Gastrocnemius medialis (tissue), 4 donors: ENCODE results near the gene SPTLC2. TPM values are rescaled to one million over a fixed set of nuclear protein-coding genes. Genes with fewer than 3 reads are reported as not detected.
A peak's percentile ranks its signal among the peaks of the same experiment; 100 is the strongest.
"Not testable (repeated sequence)": the region's sequence is repeated elsewhere in the genome, so short reads cannot be mapped to it uniquely, and the experiment has no call there.

Source experiments
- ATAC-seq, 2 donors: fragments of 150-250 bp; one replicate each; pipeline ENCODE4 v1.9.1; 2016
- DNase-seq, 2 donors: peaks; one replicate each; pipeline ENCODE4 v3.0.0-alpha.2; 2019
- H3K27ac ChIP-seq, 4 donors: fragments of 200-600 bp; sonication (generic); 1 replicate in 1 of 4; 2 replicates in 3 of 4; pipeline ENCODE4 v1.5.1; 2016 to 2018; ENCODE audit warnings: mild to moderate bottlenecking in 2 of 4, moderate library complexity in 1 of 4
- H3K27me3 ChIP-seq, 3 donors: fragments of 200-600 bp; sonication (generic) in 2 of 3; 1 replicate in 1 of 3; 2 replicates in 2 of 3; pipeline versions ENCODE4 v1.5.1 to v1.6.0; 2016 to 2019; ENCODE audit warnings: mild to moderate bottlenecking in 1 of 3, moderate library complexity in 1 of 3
- H3K36me3 ChIP-seq, 2 donors: fragments of 200-600 bp; sonication (generic) in 1 of 2; one replicate each; pipeline ENCODE4 v1.5.1; 2017 to 2018
- H3K4me1 ChIP-seq, 2 donors: fragments of 200-600 bp; sonication (generic) in 1 of 2; one replicate each; pipeline ENCODE4 v1.5.1; 2016 to 2017; ENCODE audit warnings: mild to moderate bottlenecking in 2 of 2
- H3K4me3 ChIP-seq, 4 donors: fragments of 200-600 bp; sonication (generic) in 3 of 4; 1 replicate in 1 of 4; 2 replicates in 3 of 4; pipeline ENCODE4 v1.5.1; 2016 to 2019; ENCODE audit warnings: mild to moderate bottlenecking in 2 of 4
- H3K9me3 ChIP-seq, 3 donors: fragments of 200-600 bp; sonication (generic) in 2 of 3; 1 replicate in 1 of 3; 2 replicates in 2 of 3; pipeline ENCODE4 v1.5.1; 2016 to 2019
- POLR2A ChIP-seq, 2 donors: fragments of 450-650 bp; IDR thresholded peaks; one replicate each; pipeline ENCODE4 v1.6.1; 2017; ENCODE audit warnings: antibody characterized with exemption in 2 of 2, mild to moderate bottlenecking in 2 of 2, moderate library complexity in 2 of 2
- in situ Hi-C, 4 donors: fragments of 200-750 bp; cut with MboI; loops; one replicate each; pipeline versions ENCODE4 v1.15.0 to v1.8.0; 2017; ENCODE audit warnings: low sequenced_read_pairs in 4 of 4
- intact Hi-C: fragments of 100-400 bp; cut with DNase I; formaldehyde crosslinking; loops from one replicate; pipeline ENCODE4 v1.15.1; 2023; ENCODE audit warnings: low total_unique reads
- total RNA-seq, 4 donors: library from RNA; depleted of rRNA; stranded (reverse); fragments of >200 nt; gene quantifications; one replicate each; pipeline versions ENCODE4 v1.1.0 to v1.2.3, GENCODE V29; 2016
- TF ChIP-seq, protein P1 (sequence below), 5 experiments: fragments of 450-650 bp in 3 of 5; fragments of 200-600 bp in 2 of 5; sonication (generic) in 2 of 5; IDR thresholded peaks in 4 of 5; conservative IDR thresholded peaks in 1 of 5; 1 replicate in 4 of 5; 2 replicates in 1 of 5; pipeline ENCODE4 v1.5.1; 2016 to 2019; ENCODE audit warnings: antibody characterized with exemption in 5 of 5, mild to moderate bottlenecking in 3 of 5, moderate library complexity in 3 of 5

The SPTLC2 gene
- total RNA-seq, 4 donors from 2014 or later = 6.5 to 10.4 (median 7.0) TPM

DNA sequence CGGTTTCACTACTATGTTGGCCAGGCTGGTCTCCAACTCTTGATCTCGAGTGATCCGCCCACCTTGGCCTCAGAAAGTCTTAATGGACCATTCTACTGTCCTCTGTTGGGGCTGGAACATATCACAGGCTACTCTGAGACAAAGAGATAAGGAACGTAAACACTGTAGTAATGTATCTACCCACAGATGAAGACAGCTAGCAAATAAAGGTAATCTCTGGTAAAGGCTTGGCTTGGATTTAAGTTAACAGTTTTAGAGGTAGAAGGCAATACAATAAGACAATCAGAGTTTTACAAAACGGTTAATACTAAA, 73.2 kb downstream of the SPTLC2 start:
- H3K4me1 ChIP-seq = peaks cover 0 to 6% of the 10 kb centered on the region in 2 donors
- H3K4me3 ChIP-seq = no peak overlapping the region
- no peaks in the 10 kb centered on the region for H3K9me3 ChIP-seq
- no peaks in the 10 kb centered on the region for H3K27me3 ChIP-seq
- peak overlapping the region in 2 of 4 donors; percentile 18 to 35 for H3K27ac ChIP-seq
- intact Hi-C loops (no loop called here), in situ Hi-C loops (no loop called here)
- DNase-seq (no peak), ATAC-seq (no peak)
- TF ChIP-seq, protein P1, sequence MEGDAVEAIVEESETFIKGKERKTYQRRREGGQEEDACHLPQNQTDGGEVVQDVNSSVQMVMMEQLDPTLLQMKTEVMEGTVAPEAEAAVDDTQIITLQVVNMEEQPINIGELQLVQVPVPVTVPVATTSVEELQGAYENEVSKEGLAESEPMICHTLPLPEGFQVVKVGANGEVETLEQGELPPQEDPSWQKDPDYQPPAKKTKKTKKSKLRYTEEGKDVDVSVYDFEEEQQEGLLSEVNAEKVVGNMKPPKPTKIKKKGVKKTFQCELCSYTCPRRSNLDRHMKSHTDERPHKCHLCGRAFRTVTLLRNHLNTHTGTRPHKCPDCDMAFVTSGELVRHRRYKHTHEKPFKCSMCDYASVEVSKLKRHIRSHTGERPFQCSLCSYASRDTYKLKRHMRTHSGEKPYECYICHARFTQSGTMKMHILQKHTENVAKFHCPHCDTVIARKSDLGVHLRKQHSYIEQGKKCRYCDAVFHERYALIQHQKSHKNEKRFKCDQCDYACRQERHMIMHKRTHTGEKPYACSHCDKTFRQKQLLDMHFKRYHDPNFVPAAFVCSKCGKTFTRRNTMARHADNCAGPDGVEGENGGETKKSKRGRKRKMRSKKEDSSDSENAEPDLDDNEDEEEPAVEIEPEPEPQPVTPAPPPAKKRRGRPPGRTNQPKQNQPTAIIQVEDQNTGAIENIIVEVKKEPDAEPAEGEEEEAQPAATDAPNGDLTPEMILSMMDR (IDR thresholded peaks at IDR 0.05 in 4 of 5, conservative IDR thresholded peaks at IDR 0.05 in 1 of 5) = no peak
- no peak for TF ChIP-seq POLR2A (IDR thresholded peaks at IDR 0.05)
- H3K36me3 ChIP-seq = peaks cover 0 to 4% of the 10 kb centered on the region in 2 donors

DNA sequence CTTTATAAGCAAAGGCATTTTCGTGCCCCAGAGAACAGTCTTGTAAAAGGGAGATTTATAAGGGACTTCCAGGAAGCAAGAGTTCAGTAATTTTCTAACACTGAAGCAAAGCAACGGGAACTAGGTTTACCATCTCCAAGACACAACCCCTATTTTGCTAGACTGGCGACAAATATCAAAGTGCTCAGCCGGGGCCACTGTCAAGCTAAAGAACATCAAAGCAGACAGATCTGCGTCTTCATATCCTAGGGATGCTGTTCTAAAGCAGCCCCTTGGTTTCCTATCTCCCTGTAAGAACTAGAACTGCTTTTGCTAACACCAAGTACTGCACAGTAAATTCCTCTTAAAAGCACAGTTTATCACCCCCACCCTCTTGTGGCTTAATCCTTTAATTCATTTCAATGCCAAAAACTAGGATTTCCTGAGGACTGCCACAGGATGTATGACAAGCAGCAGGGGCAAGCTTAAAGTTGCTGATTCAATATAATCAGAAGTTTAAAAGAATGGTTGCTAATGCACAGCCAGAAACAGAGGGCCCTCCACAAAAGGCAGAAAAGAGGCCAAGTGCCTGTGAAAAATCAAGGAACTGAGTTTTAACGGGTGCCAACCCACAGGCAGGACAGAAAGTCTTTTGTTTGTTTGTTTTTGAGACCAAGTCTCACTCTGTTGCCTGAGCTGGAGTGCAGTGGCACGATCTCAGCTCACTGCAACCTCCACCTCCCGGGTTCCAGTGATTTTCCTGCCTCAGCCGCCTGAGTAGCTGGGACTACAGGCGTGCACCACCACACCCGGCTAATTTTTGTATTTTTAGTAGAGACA, 73.8 kb downstream of the SPTLC2 start:
- in situ Hi-C loops = no loop called here
- peak in 1 of 2 donors; percentile 19 for ATAC-seq
- no peak overlapping the region for H3K4me3 ChIP-seq
- TF ChIP-seq POLR2A (IDR thresholded peaks at IDR 0.05) = no peak
- TF ChIP-seq, protein P1 (IDR thresholded peaks at IDR 0.05 in 4 of 5, conservative IDR thresholded peaks at IDR 0.05 in 1 of 5) = no peak
- H3K4me1 ChIP-seq = peaks cover 0 to 6% of the 10 kb centered on the region in 2 donors
- peak overlapping the region in 2 of 4 donors; percentile 18 to 35 for H3K27ac ChIP-seq
- H3K36me3 ChIP-seq = no peaks in the 10 kb centered on the region
- DNase-seq = no peak
- intact Hi-C loops = no loop called here
- no peaks in the 10 kb centered on the region for H3K9me3 ChIP-seq
- H3K27me3 ChIP-seq = no peaks in the 10 kb centered on the region

DNA sequence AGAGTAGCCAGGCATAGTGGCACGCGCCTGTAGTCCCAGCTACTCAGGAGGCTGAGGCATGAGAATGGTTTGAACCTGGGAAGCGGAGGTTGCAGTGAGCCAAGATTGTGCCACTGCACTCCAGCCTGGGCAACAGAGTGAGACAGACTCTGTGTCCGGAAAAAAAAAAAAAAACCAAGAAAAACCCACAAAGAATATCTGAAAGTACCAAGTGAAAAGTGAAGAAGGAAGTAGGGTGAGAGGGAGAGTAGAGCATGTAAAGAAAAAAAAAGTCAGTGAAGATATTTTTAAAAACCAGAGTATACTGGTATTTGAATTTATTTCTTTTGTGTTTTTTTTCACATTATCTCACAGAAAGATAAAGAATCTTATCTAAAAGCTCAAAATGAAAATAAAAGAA, 74.5 kb downstream of the SPTLC2 start:
- in situ Hi-C loops (no loop called here), intact Hi-C loops (no loop called here)
- Histone ChIP-seq H3K36me3 (no peaks in the 10 kb centered on the region), H3K27ac (no peak overlapping the region), H3K4me1 (peaks cover 0 to 6% of the 10 kb centered on the region in 2 donors), H3K27me3 (no peaks in the 10 kb centered on the region), H3K4me3 (no peak overlapping the region), H3K9me3 (no peaks in the 10 kb centered on the region)
- DNase-seq (no peak), ATAC-seq (no peak)
- TF ChIP-seq POLR2A (IDR thresholded peaks at IDR 0.05) = no peak
- TF ChIP-seq, protein P1 (IDR thresholded peaks at IDR 0.05 in 4 of 5, conservative IDR thresholded peaks at IDR 0.05 in 1 of 5) = no peak

DNA sequence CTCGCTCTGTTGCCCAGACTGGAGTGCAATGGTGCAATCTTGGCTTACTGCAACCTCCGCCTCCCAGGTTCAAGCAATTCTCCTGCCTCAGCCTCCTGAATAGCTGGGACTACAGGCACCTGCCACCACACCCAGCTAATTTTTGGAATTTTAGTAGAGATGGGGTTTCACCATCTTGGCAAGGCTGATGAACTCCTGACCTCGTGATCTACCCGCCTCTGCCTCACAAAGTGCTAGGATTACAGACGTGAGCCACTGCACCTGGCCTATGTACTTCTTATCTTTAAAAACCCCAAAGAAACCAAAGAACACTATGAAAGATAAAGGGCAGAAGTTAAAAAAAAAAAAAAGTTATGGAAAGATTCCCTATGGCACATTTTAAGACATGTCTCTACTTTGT, 79.5 kb downstream of the SPTLC2 start:
- H3K27ac ChIP-seq, H3K4me1 ChIP-seq, H3K36me3 ChIP-seq, H3K27me3 ChIP-seq, ATAC-seq, DNase-seq, H3K9me3 ChIP-seq, intact Hi-C loops, in situ Hi-C loops, H3K4me3 ChIP-seq: not testable (repeated sequence)

DNA sequence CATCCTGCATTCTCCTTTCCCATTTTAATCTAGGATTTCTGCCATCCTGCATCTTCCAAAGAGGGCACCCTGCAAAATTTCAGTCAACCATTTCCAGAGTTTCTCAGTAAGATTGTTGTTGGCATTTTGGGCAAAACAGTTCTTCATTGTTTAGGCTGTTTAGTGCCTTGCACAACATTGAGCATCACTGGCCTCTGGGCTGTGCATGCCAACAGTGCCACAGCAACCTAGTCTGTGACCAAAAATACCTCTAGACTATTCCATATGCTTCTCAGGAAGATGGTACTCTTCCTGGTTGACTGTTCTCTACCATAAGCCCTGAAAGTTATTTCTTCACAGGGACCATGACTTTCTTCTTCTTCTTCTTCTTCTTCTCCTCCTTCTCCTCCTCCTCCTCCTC, 85.4 kb downstream of the SPTLC2 start:
- DNase-seq (no peak), ATAC-seq (no peak)
- in situ Hi-C loops (no loop called here), intact Hi-C loops (no loop called here)
- H3K9me3 ChIP-seq = no peaks in the 10 kb centered on the region
- no peak overlapping the region for H3K4me3 ChIP-seq
- no peaks in the 10 kb centered on the region for H3K36me3 ChIP-seq
- H3K27me3 ChIP-seq = no peaks in the 10 kb centered on the region
- TF ChIP-seq, protein P1 (IDR thresholded peaks at IDR 0.05 in 4 of 5, conservative IDR thresholded peaks at IDR 0.05 in 1 of 5) = no peak
- TF ChIP-seq POLR2A (IDR thresholded peaks at IDR 0.05) = no peak
- H3K27ac ChIP-seq = no peak overlapping the region
- H3K4me1 ChIP-seq = no peaks in the 10 kb centered on the region
